ENCODE measurements around the gene DENND2D.

The DENND2D gene

DNA sequence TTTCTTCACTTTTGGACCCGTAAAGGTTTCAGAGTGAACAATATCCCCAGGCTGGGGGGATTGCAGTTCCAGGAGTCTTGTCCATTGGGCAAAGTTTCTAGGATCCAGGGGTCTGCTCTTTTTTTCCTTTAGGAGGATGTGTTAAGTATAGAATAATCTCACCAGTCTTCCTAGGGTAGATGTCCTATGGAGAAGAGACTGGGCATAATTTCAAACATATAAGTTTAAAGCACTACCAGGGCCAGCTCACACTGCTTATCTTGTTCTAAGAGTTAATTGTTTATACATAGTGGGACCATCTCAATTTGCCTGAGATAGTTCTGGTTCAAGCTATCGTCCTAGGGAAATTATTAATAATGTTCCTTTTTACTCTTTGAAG lies 28.3 kb upstream of the DENND2D start:
- no peak overlapping the region for H3K23ac ChIP-seq (ENCODE audit: low read depth, low read length, poor library complexity)
- no peak overlapping the region for H4K8ac ChIP-seq (ENCODE audit: low read depth, low read length)
- no peaks in the 10 kb centered on the region for H3K27me3 ChIP-seq (ENCODE audit: control insufficient read depth in 3 of 3, insufficient read depth in 3 of 3, low read depth in 1 of 3, low read length in 3 of 3)
- no peaks in the 10 kb centered on the region for H3K9me3 ChIP-seq (replicated peaks in 1 of 2; ENCODE audit: control insufficient read depth in 2 of 2, insufficient read depth in 1 of 2, low read depth in 1 of 2, low read length in 2 of 2)
- no peak overlapping the region for H2BK5ac ChIP-seq (ENCODE audit: low read length)
- DNase-seq (ENCODE audit: low spot score): no peak
- no peak overlapping the region for H2BK15ac ChIP-seq (ENCODE audit: low read length)
- no peak overlapping the region for H3K9ac ChIP-seq (ENCODE audit: low read depth, low read length, poor library complexity)
- no peak overlapping the region for H4K91ac ChIP-seq (ENCODE audit: low read depth, low read length, poor library complexity)
- H3K79me1 ChIP-seq (ENCODE audit: low read depth, low read length): no peaks in the 10 kb centered on the region
- H2BK12ac ChIP-seq (ENCODE audit: low read length): no peak overlapping the region
- WGBS, 2 donors (ENCODE audit: extremely low coverage in 2 of 2, insufficient read length in 2 of 2, insufficient replicate concordance in 1 of 2): no CpG with 5 or more reads among the region's 2 CpGs
- H3K4ac ChIP-seq (ENCODE audit: low read length): no peak overlapping the region
- H3K4me1 ChIP-seq (ENCODE audit: control insufficient read depth in 2 of 2, insufficient read depth in 1 of 2, low read depth in 1 of 2, low read length in 2 of 2): no peaks in the 10 kb centered on the region
- H2AK5ac ChIP-seq (ENCODE audit: low read depth, low read length): no peak overlapping the region
- no peak overlapping the region for H3K18ac ChIP-seq (ENCODE audit: low read length)
- H3K14ac ChIP-seq (ENCODE audit: low read length): no peak overlapping the region
- no peak overlapping the region for H3K27ac ChIP-seq (replicated peaks; ENCODE audit: low read length)
- H2BK120ac ChIP-seq (ENCODE audit: low read depth, low read length): no peak overlapping the region
- no peak overlapping the region for H2AFZ ChIP-seq (ENCODE audit: low read length)
- H3K36me3 ChIP-seq (replicated peaks in 1 of 2; ENCODE audit: control insufficient read depth in 2 of 2, insufficient read depth in 2 of 2, low read length in 2 of 2): no peaks in the 10 kb centered on the region
- H3K4me3 ChIP-seq (ENCODE audit: low read length in 2 of 2): no peak overlapping the region
- H3K4me2 ChIP-seq (ENCODE audit: insufficient read depth, low read length, poor library complexity, severe bottlenecking): no peak overlapping the region

DNA sequence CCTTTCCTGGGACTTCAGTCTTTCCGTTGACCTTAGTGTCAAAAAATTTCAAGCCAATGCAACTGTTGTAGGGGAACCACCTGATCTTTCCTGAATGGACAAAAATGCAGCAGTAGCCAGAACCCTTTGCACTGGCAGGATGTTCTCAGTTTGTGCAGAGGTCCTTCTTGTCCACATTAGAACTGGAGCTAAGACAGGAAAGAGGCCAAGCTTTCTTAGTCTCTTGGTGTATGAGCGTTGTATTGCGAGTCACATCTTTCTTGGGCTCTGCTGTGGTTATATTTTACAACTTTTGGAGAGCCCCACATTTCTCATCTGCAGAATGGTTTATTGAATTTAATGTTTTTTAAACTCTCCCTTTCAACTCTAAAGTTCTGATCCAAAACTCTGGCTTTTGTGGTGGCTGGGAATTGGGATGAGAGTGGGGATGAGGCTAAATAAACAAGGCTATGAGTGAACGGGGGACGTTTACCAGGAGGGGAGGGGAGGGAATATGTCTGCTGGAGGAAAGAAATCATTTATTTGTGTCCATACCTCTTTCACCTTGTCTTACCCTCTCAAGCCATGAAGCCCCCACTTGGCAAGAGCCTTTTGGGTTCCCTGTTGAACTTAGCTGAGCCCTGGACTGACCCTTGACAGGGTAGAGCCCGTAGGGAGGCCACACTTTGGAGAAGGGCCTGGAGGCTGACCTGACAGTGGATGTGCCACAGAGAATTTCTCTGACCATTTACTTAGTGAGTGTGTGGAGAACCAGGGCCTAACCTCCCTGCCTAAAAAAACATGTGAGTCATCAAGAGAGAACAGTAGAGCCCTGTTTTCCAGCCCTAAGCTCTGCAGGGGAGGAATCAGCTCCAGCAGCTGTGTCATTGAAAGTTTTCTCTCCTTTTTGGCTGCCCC lies 27.7 kb upstream of the DENND2D start:
- no peak for DNase-seq (ENCODE audit: low spot score)
- Histone ChIP-seq H3K9me3 (replicated peaks in 1 of 2; ENCODE audit: control insufficient read depth in 2 of 2, insufficient read depth in 1 of 2, low read depth in 1 of 2, low read length in 2 of 2) (no peaks in the 10 kb centered on the region), H2BK12ac (ENCODE audit: low read length) (no peak overlapping the region), H2AK5ac (ENCODE audit: low read depth, low read length) (no peak overlapping the region), H3K4me1 (ENCODE audit: control insufficient read depth in 2 of 2, insufficient read depth in 1 of 2, low read depth in 1 of 2, low read length in 2 of 2) (no peaks in the 10 kb centered on the region), H3K14ac (ENCODE audit: low read length) (no peak overlapping the region), H3K4ac (ENCODE audit: low read length) (no peak overlapping the region), H2BK15ac (ENCODE audit: low read length) (no peak overlapping the region), H2BK120ac (ENCODE audit: low read depth, low read length) (no peak overlapping the region), H3K18ac (ENCODE audit: low read length) (no peak overlapping the region), H3K4me3 (ENCODE audit: low read length in 2 of 2) (no peak overlapping the region), H4K91ac (ENCODE audit: low read depth, low read length, poor library complexity) (no peak overlapping the region), H3K36me3 (replicated peaks in 1 of 2; ENCODE audit: control insufficient read depth in 2 of 2, insufficient read depth in 2 of 2, low read length in 2 of 2) (no peaks in the 10 kb centered on the region), H3K9ac (ENCODE audit: low read depth, low read length, poor library complexity) (no peak overlapping the region), H4K8ac (ENCODE audit: low read depth, low read length) (no peak overlapping the region), H3K27me3 (ENCODE audit: control insufficient read depth in 3 of 3, insufficient read depth in 3 of 3, low read depth in 1 of 3, low read length in 3 of 3) (no peaks in the 10 kb centered on the region), H3K79me1 (ENCODE audit: low read depth, low read length) (no peaks in the 10 kb centered on the region), H2BK5ac (ENCODE audit: low read length) (no peak overlapping the region), H3K27ac (replicated peaks; ENCODE audit: low read length) (peak overlapping the region; percentile 9), H3K23ac (ENCODE audit: low read depth, low read length, poor library complexity) (no peak overlapping the region), H3K4me2 (ENCODE audit: insufficient read depth, low read length, poor library complexity, severe bottlenecking) (no peak overlapping the region), H2AFZ (ENCODE audit: low read length) (no peak overlapping the region)
- WGBS, 2 donors (ENCODE audit: extremely low coverage in 2 of 2, insufficient read length in 2 of 2, insufficient replicate concordance in 1 of 2): no CpG with 5 or more reads among the region's 6 CpGs

DNA sequence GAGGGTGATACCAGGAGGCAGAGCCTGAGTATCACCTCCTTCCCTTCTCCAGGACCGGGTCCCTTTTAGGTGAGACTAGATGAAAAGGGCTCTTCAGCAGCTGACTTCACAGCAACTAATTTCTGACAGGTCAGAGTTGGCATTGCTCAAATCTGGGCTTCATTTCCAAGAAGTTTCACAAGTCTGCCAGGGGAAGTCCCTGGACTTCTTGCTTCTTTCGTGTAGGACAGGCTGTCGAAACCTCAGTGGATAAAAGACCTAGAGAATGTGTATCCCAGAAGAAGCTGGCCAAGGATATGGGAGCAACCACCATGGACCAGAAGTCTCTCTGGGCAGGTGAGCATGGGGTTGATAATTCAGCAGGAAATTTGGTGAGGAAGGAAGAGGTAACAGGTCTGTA lies 27.0 kb upstream of the DENND2D start, which contains the start of gene CHI3L2:
Gene CHI3L2 (plus strand): TSS at position 280 of the 400 bp plus-strand sequence. CDS start 17 bp downstream, at position 297.
- Histone ChIP-seq H3K27me3 (ENCODE audit: control insufficient read depth in 3 of 3, insufficient read depth in 3 of 3, low read depth in 1 of 3, low read length in 3 of 3) (no peaks in the 10 kb centered on the region), H3K18ac (ENCODE audit: low read length) (peak within 1 kb of the TSS; percentile 4), H2BK12ac (ENCODE audit: low read length) (no peak within 1 kb of the TSS), H3K9ac (ENCODE audit: low read depth, low read length, poor library complexity) (no peak within 1 kb of the TSS), H3K36me3 (replicated peaks in 1 of 2; ENCODE audit: control insufficient read depth in 2 of 2, insufficient read depth in 2 of 2, low read length in 2 of 2) (no peaks in the 10 kb centered on the region), H3K9me3 (replicated peaks in 1 of 2; ENCODE audit: control insufficient read depth in 2 of 2, insufficient read depth in 1 of 2, low read depth in 1 of 2, low read length in 2 of 2) (no peaks in the 10 kb centered on the region), H3K23ac (ENCODE audit: low read depth, low read length, poor library complexity) (no peak within 1 kb of the TSS), H2AK5ac (ENCODE audit: low read depth, low read length) (no peak within 1 kb of the TSS), H2BK120ac (ENCODE audit: low read depth, low read length) (no peak within 1 kb of the TSS), H2BK15ac (ENCODE audit: low read length) (no peak within 1 kb of the TSS), H3K4me3 (ENCODE audit: low read length in 2 of 2) (no peak within 1 kb of the TSS), H2AFZ (ENCODE audit: low read length) (no peak within 1 kb of the TSS), H4K91ac (ENCODE audit: low read depth, low read length, poor library complexity) (no peak within 1 kb of the TSS), H3K79me1 (ENCODE audit: low read depth, low read length) (no peaks in the 10 kb centered on the region), H2BK5ac (ENCODE audit: low read length) (no peak within 1 kb of the TSS), H3K14ac (ENCODE audit: low read length) (no peak within 1 kb of the TSS), H4K8ac (ENCODE audit: low read depth, low read length) (no peak within 1 kb of the TSS), H3K27ac (replicated peaks; ENCODE audit: low read length) (peak within 1 kb of the TSS; percentile 9), H3K4me2 (ENCODE audit: insufficient read depth, low read length, poor library complexity, severe bottlenecking) (no peak within 1 kb of the TSS), H3K4me1 (ENCODE audit: control insufficient read depth in 2 of 2, insufficient read depth in 1 of 2, low read depth in 1 of 2, low read length in 2 of 2) (no peaks in the 10 kb centered on the region), H3K4ac (ENCODE audit: low read length) (no peak within 1 kb of the TSS)
- no CpG with 5 or more reads among the region's 3 CpGs for WGBS, 2 donors (ENCODE audit: extremely low coverage in 2 of 2, insufficient read length in 2 of 2, insufficient replicate concordance in 1 of 2)
- DNase-seq (ENCODE audit: low spot score): no peak

DNA sequence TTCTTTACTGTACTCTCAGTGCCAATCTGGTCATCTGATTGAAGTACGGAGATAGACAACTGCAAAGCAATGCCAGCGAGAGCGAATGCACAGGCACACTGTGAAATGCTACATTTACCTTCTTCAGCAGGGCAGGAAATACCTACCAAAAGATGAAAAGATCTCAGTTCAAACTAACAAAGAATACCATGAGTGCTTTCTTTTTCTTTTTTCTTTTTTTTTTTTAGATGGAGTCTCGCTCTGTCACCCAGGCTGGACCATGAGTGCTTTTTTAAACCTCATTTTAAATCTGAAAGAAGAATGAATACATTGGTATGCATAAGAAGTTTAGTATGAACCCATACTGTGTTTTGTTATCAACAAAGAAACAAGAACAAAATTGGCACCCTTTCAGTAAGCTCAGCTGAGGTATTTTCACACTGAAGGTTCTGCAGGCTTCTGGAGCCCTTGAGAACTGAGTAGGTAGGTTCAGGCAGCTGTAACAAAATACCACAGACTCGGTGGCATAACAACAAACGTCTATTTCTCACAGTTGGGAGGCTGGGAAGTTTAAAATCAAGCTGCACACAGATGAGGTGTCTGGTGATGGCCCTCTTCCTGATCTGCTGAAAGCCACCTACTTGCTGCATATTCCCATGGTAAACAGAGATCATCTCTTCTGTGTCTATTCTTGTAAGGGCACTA lies 25.4 kb upstream of the DENND2D start:
- no peak overlapping the region for H2AK5ac ChIP-seq (ENCODE audit: low read depth, low read length)
- no CpG with 5 or more reads among the region's 6 CpGs for WGBS, 2 donors (ENCODE audit: extremely low coverage in 2 of 2, insufficient read length in 2 of 2, insufficient replicate concordance in 1 of 2)
- DNase-seq (ENCODE audit: low spot score): no peak

More for the DNA sequence above, 25.4 kb upstream of the DENND2D start:
- H3K79me1 ChIP-seq (ENCODE audit: low read depth, low read length): no peaks in the 10 kb centered on the region
- H2BK120ac ChIP-seq (ENCODE audit: low read depth, low read length): no peak overlapping the region
- H2BK5ac ChIP-seq (ENCODE audit: low read length): no peak overlapping the region
- no peak overlapping the region for H2AFZ ChIP-seq (ENCODE audit: low read length)
- H4K91ac ChIP-seq (ENCODE audit: low read depth, low read length, poor library complexity): no peak overlapping the region
- no peaks in the 10 kb centered on the region for H3K9me3 ChIP-seq (replicated peaks in 1 of 2; ENCODE audit: control insufficient read depth in 2 of 2, insufficient read depth in 1 of 2, low read depth in 1 of 2, low read length in 2 of 2)
- no peak overlapping the region for H3K27ac ChIP-seq (replicated peaks; ENCODE audit: low read length)
- H3K36me3 ChIP-seq (replicated peaks in 1 of 2; ENCODE audit: control insufficient read depth in 2 of 2, insufficient read depth in 2 of 2, low read length in 2 of 2): no peaks in the 10 kb centered on the region
- no peak overlapping the region for H4K8ac ChIP-seq (ENCODE audit: low read depth, low read length)
- H3K4ac ChIP-seq (ENCODE audit: low read length): no peak overlapping the region
- H3K4me3 ChIP-seq (ENCODE audit: low read length in 2 of 2): no peak overlapping the region
- no peak overlapping the region for H2BK15ac ChIP-seq (ENCODE audit: low read length)
- no peak overlapping the region for H3K14ac ChIP-seq (ENCODE audit: low read length)
- H3K9ac ChIP-seq (ENCODE audit: low read depth, low read length, poor library complexity): no peak overlapping the region
- H3K4me2 ChIP-seq (ENCODE audit: insufficient read depth, low read length, poor library complexity, severe bottlenecking): no peak overlapping the region
- H3K4me1 ChIP-seq (ENCODE audit: control insufficient read depth in 2 of 2, insufficient read depth in 1 of 2, low read depth in 1 of 2, low read length in 2 of 2): peaks cover 3 to 4% of the 10 kb centered on the region in 2 donors
- no peak overlapping the region for H3K23ac ChIP-seq (ENCODE audit: low read depth, low read length, poor library complexity)
- no peaks in the 10 kb centered on the region for H3K27me3 ChIP-seq (ENCODE audit: control insufficient read depth in 3 of 3, insufficient read depth in 3 of 3, low read depth in 1 of 3, low read length in 3 of 3)
- H3K18ac ChIP-seq (ENCODE audit: low read length): no peak overlapping the region
- no peak overlapping the region for H2BK12ac ChIP-seq (ENCODE audit: low read length)

Measured in neuronal stem cell (in vitro differentiated cells).